ENCODE results near the gene AMIGO1.
A peak's percentile ranks its signal among the peaks of the same experiment; 100 is the strongest.
"Not testable (repeated sequence)": the region's sequence is repeated elsewhere in the genome, so short reads cannot be mapped to it uniquely, and the experiment has no call there.

The AMIGO1 gene

DNA sequence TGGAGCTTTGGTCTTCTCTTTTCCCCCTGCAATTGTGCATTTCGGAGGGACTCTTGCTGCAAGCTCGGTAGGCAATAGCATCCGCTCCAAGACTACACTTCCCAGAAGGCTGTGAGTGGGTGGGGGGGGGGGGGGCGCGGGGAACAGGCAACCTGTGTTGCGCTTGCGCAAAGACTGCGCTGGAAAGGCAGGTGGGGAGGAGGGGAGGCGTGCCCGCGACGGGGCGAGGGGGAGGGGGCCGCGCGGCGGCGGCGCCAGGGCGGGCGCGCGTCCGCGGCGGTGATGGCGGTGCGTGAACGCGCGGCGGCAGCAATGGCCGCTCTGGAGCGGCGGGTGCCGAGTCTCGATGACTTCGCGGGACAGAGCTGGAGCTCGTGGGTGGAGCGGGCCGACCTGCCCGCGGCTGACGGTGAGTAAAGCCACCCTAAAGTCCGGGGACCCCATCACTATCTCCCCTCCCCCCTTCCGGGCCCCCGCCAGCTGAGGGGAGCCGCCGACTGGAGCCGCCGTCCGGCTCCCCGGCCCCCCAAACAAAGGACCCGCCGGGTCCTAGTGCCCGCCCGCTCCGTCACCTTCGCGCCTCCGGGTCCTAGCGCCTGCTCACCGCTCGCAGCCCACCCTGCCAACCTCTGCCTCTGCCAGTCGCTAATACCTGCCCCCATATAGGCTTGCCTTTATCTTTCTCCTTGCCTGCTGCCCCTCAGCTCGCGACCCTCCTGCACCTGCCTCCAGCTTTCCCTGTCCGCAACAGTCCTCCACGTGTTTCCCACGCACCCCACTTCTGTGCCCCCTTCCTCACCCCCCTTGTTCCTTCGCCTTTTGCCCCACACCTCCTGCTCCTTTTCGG is 25.6 kb downstream of the AMIGO1 start, which contains the start of gene ATXN7L2:
ATXN7L2 (plus strand) TSS at position 234 of the 847 bp plus-strand sequence; CDS start at position 283, 49 bp downstream.
- peak; percentile 92 for DNase-seq (ENCODE audit: low read depth)

DNA sequence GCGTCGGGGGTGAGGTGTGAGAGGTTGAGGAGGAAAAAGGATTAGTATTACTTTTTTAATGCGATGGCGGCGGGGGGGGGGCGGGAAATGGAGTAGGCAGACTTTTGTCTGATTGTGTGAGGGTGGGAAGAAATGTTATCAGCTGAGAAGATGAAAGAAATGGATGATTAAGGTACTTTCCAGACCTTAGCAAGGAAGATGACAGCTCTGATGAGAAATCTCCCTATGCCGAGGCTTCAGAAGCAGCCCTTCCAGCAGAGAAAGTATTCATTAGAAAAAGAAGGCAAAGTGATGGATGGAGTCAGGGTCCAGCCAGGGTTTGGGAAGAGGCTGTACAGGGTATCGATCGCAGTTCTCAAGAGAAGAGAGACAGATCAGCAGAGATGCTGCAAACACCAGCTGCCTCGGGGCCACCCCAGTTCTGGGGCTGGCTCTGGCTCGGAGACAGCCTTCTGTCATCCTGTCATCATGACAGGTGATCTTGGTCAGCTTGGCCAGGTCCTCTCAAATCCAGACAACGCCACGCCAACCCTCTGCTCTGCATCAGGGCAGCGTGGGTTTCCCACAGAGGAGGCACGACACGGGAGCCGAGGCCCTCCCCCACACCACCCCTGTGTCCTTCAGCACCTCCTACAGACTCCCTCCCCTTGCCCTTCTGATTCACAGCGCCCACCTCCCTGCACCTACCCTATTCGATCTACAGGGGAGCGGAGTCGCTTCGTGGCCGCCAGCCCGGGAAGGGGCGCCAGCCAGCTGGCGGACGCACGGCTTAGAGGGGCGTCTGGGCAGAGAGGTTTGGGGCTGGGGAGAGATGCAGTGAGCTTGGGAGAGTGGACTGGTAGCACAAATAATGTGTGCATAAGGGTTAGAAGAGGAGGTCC is 26.5 kb downstream of the AMIGO1 start:
- no peak for DNase-seq (ENCODE audit: low read depth)

DNA sequence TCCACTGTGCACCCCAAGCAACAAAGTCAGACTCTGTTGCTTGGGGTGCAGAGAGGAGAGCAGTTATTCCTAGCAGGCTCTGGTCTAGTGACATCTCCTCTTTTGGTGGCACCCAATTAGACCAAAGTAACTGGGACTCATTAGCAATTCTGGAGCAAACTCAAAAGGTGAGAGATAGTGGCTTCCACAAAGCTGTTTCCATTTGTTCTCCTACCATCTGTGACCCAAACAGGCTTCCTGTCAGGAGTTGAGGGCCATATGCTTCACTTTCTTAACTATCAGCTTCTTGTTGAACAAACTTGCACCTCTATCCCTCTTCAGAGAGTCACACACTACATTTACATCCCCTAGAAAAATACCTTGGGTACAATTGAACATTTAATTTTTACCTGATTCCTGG is 27.3 kb downstream of the AMIGO1 start:
- no peak for DNase-seq (ENCODE audit: low read depth)

DNA sequence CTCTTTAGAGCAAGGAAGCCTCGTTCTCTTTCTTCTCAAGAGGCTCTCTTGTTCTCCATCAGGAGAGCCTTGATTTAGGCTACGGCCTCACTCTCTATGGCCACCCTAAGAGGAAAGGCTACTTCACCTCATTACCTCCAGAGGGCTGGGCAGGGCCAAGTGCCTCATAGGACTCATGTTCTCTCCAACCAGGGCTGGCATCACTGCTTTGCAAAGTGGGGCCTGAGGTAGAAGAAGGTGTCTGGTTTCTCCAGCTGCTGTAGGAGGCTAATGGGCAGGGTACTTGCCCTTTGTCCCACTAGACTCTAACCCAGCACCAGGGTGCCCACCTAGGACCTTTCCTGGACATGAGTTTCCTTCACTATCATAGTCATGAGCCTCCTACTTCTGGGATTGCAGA is 27.9 kb downstream of the AMIGO1 start:
- no peak for DNase-seq (ENCODE audit: low read depth)

- DNase-seq (ENCODE audit: low read depth) = no peak
Measured at GRCh38 chr1:109479901-109480300, 29.6 kb downstream of the AMIGO1 start.

DNA sequence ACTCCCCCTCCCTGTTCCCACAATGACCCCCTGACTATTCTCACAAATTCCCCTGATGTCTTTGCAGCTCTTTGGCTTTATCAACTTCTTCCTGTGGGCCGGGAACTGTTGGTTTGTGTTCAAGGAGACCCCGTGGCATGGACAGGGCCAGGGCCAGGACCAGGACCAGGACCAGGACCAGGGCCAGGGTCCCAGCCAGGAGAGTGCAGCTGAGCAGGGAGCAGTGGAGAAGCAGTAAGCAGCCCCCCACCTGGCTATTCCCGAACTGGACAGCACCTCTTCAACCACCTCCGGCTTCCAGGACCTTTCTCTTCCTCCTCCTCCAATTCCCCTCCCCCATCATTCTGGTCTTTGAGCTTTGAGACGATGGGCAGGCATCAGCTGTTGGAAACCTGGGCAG is 30.2 kb downstream of the AMIGO1 start:
- DNase-seq (ENCODE audit: low read depth) = no peak

DNA sequence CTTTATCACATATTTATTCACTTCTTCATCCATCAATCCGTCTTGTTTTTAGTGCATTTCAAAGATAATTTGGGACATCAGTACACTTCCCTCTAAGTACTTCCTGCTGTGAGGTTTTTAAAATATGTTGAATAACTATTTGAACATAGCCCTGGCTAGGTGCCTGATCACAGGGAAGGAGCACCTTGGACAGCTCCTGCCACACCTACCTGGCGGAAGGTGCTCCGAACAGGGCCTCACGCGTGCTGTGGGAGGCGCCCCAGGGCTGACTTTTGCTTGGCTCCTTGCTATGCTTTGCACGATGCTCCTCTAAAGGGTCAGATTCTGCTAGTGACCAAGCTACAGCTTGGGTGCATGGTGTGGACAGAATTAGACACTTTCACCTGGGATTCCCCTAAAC is 30.7 kb downstream of the AMIGO1 start:
- no peak for DNase-seq (ENCODE audit: low read depth)

GRCh38 chr1:109477821-109478220 is 31.7 kb downstream of the AMIGO1 start:
- no peak for DNase-seq (ENCODE audit: low read depth)

DNA sequence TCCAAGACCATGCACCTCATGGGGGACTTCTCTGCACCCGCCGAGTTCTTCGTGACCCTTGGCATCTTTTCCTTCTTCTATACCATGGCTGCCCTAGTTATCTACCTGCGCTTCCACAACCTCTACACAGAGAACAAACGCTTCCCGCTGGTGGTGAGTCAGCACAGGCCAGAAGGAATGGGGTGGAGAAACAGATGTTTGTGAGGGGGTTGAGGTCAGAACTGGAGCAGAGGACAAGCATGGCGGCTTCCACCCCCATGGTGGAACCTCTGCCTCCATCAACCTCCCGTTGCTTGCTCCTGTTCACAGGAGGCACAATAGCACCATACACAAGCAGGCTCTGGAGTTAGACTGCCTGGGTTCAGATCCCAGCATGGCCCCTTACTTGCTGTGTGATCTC is 32.7 kb downstream of the AMIGO1 start:
- no peak for DNase-seq (ENCODE audit: low read depth)

DNA sequence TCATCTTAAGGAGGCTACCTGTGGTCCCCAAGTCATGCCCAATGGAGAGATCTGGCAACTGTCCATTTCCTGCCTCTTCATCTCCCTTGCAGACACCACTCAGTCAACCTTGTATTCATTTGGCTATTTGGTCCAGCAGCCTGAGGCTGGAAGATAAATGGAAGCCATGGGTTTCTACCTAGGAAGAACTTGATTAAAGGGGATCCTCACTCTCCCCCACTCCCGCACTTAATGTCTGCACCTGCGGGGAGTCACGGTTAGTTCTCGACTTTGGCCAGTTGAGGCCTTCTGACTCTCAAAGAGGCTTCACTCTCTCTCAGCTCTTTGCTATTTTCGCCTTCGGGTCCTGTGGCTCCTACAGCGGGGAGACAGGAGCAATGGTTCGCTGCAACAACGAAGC is 34.3 kb downstream of the AMIGO1 start:
- no peak for DNase-seq (ENCODE audit: low read depth)

GRCh38 chr1:109474697-109475096 is 34.8 kb downstream of the AMIGO1 start:
- DNase-seq (ENCODE audit: low read depth) = no peak

DNA sequence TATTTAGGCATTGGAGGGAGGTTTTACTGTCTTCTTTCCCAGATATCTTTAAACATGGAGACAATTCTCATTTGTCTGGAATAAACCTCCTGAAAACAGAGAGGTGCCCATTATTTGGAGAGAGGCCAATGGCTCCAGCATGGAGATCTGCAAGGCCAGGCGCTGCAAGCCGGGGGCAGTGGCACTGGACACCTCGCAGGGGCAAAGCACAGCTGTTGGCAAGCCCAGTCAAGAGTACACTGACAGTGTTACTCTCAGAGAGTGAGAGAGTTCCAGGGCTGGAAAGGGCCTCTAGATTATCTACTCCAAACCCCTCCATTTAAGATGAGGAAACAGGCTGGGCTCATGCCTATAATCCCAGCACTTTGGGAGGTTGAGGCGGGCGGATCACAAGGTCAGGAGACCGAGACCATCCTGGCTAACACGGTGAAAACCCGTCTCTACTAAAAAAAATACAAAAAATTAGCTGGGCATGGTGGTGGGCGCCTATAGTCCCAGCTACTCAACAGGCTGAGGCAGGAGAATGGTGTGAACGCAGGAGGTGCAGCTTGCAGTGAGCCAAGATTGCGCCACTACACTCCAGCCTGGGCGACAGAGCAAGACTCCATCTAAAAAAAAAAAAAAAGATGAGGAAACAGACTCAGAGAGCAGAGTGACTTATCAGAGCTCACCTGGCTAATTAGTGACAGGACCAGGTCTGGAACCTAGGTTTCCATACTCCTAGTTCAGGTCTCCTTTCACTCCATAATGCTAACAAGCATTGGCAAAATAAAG is 36.1 kb downstream of the AMIGO1 start:
- not testable (repeated sequence) for DNase-seq (ENCODE audit: low read depth)

DNA sequence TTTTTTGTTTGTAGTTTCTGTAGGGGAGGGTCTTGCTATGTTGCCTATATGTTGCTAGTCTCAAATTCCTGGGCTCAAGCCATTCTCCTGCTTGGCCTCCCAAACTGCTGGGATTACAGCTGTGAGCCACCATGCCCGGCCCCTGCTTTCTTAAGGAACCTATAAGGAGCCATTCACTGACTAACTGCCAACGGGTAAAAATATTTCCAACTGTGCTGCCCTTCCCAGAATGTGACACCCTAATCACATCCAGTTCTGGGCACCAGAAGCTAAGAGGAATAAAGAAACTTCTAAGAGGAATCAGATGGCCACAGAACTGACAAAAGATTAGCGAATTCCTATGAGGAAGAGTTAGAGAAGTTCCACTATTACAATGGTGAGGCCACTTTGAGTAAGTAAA is 36.7 kb downstream of the AMIGO1 start:
- DNase-seq (ENCODE audit: low read depth) = no peak

DNA sequence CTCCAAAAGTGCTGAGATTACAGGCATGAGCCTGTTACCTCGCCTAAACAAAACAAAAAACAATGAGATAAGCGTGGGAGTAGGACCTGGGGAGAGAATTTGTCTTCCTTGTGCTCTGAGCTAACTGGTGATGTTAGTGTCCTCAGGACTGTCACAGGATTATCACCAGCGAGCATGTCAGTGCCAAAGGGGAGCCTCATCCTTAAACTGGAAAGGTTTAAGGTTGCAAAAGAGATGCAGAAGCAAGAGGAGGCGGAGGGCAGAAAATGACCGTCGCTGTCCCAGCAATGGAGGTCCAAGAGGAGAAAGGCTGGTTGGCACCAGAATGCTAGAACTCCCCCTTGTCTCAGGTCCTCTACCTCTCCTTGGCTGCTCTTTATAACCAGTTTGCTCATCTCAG is 39.3 kb downstream of the AMIGO1 start:
- no peak for DNase-seq (ENCODE audit: low read depth)

DNA sequence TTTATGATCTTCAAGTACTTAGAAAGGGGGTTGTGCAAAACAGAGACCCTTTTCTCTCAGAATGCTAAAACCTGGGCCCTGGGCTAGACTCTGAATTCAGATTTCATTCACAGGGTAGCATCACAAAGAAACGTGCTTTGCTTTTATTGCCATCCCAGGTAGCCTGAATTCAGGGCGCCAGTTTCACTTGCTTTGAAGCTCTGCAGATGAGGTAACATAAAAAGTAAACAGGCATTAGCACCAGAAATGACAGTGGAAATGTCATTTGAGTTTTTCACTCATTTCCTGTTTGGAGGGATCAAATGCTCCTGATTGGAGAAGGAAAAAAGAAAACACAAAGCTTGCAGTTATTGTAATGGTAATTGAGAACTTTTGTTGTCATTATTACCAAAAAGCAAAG is 40.6 kb downstream of the AMIGO1 start:
- DNase-seq (ENCODE audit: low read depth) = no peak

GRCh38 chr1:109468061-109468460 is 41.5 kb downstream of the AMIGO1 start:
- no peak for DNase-seq (ENCODE audit: low read depth)

- no peak for DNase-seq (ENCODE audit: low read depth)
Measured at GRCh38 chr1:109467301-109467777, 42.2 kb downstream of the AMIGO1 start.

GRCh38 chr1:109466452-109467300 is 42.9 kb downstream of the AMIGO1 start, which contains the start of gene SYPL2:
Gene SYPL2 (plus strand): TSS chr1:109466546. CDS start chr1:109466844, 298 bp downstream.
- DNase-seq (ENCODE audit: low read depth) = peak; percentile 57

GRCh38 chr1:109466125-109466451 is 43.4 kb downstream of the AMIGO1 start:
- DNase-seq (ENCODE audit: low read depth) = no peak

DNA sequence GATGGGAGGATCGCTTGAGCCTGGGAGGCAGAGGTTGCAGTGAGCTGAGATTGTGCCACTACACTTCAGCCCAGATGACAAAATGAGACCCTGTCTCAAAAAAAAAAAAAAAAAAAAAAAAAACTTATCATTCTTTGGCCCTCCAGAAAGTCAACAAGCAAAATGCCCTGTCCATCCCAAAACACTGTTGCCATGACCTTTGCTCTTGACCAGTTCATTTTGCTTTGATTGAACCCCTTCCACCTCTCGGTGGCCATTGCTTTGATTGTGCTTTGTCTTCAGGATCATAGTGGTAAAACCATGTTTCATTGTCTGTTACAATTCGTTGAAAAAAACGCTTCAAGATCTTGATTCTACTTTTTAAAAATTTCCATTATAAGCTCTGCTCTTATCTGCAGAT is 51.7 kb downstream of the AMIGO1 start:
- no peak for DNase-seq (ENCODE audit: low read depth)

DNA sequence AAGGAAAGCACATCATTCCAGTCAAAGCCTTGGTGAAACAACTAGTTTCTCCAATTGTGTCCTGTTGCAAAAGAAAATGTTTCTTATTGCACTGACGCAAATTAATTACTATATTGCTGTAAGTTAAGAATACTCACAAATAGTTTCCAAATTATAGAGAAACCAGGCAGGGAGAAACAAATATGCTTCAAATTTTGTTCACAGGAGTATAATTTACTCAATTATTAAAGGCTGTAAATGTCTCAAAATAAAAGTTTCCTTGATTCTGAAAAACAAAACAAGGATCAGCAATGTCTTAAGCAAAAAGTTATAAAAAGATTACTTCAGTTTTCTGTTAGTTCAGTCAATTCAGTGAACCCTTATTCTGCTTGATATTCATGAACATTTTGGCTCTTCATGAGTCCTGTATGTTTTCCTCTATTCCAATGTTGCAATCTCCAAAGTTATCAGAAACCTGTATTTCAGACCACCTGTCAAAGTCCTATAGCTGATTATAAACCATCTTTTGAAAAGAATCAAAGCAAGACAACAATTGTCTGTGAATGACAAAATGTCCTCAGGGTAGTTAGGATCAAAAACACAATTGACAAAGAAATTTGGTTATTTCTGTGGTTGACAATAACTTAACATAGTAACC is 54.9 kb downstream of the AMIGO1 start:
- DNase-seq (ENCODE audit: low read depth) = no peak
